Heart left ventricle (tissue), 13 donors: ENCODE data around the gene CDH11.

Source experiments
- POLR2A ChIP-seq, 2 donors: fragments of 450-650 bp; IDR thresholded peaks; one replicate each; pipeline ENCODE4 v1.6.1; 2017; ENCODE audit warnings: antibody characterized with exemption in 2 of 2, mild to moderate bottlenecking in 2 of 2, moderate library complexity in 2 of 2
- TF ChIP-seq, protein P1 (sequence below), 12 donors: fragments of 200-600 bp; sonication (generic) in 4 of 12; IDR thresholded peaks; one replicate each; pipeline versions ENCODE4 v1.5.0 to v1.8.0; 2018 to 2022; ENCODE audit warnings: antibody characterized with exemption in 12 of 12, mild to moderate bottlenecking in 5 of 12
- donor health status: ischemic (EF 13 %, LVEDD 7.1; RV severe dilation, severe dysfunction).
- donor health status: DM: no; HTN: yes; CAD: no.
- donor health status: DM: no; HTN: no; CAD: no.
- donor health status: ischemic (EF 25% LVEDD 6.9; RV normal size, moderate dysfunction).
- donor health status: ischemic (EF 25% LVEDD 5.7; RV mildly dilated, moderate dysfunction).
- donor health status: ischemic (EF 35%, LVEDD 5.7; RV mildly dilated, moderate dysfunction).
- donor health status: nonischemic (EF 11% LVEDD 7.7; RV severe dilation, severe dysfunction).
- donor health status: DM: yes; HTN: yes; CAD: no.
- donor health status: PGD.
- donor health status: ischemic (EF 29% LVEDD 5.4; RV normal size, mild dysfunction).
- donor health status: nonischemic (EF 23%, LVEDD 6.1; RV moderate dilation, normal function).

DNA sequence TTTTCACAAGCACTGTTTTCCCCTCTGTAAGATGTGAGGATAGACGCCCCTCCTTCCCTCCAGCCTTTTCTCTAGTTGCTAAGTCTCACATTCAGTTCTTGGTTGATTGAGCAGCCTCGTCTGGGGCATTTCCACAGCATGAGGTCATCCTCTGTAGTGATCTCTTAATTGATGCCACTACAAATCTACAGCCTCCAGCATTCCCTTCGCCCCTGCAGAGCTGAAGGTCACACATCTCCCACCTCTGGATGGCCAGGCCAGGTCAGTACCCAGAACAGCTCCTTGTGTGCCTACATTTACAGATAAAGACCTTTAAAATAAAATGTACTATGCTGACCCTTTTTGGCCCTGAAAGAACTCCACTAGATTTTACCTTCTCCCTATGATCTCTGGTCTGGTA, 32.5 kb upstream of the CDH11 start:
- TF ChIP-seq POLR2A (IDR thresholded peaks at IDR 0.05) = no peak
- TF ChIP-seq, protein P1, sequence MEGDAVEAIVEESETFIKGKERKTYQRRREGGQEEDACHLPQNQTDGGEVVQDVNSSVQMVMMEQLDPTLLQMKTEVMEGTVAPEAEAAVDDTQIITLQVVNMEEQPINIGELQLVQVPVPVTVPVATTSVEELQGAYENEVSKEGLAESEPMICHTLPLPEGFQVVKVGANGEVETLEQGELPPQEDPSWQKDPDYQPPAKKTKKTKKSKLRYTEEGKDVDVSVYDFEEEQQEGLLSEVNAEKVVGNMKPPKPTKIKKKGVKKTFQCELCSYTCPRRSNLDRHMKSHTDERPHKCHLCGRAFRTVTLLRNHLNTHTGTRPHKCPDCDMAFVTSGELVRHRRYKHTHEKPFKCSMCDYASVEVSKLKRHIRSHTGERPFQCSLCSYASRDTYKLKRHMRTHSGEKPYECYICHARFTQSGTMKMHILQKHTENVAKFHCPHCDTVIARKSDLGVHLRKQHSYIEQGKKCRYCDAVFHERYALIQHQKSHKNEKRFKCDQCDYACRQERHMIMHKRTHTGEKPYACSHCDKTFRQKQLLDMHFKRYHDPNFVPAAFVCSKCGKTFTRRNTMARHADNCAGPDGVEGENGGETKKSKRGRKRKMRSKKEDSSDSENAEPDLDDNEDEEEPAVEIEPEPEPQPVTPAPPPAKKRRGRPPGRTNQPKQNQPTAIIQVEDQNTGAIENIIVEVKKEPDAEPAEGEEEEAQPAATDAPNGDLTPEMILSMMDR (IDR thresholded peaks at IDR 0.05) = no peak
